NCI-H748 (cell line): ENCODE results near the gene ATP2A2.
"Not testable (repeated sequence)": the region's sequence is repeated elsewhere in the genome, so short reads cannot be mapped to it uniquely, and the experiment has no call there.

ENCODE experiments used
- DNase-seq: peaks from one replicate; lab custom pipeline; 2025; ENCODE audit not compliant: unreplicated experiment; lab: John Stamatoyannopoulos, UW

Gene ATP2A2

DNA sequence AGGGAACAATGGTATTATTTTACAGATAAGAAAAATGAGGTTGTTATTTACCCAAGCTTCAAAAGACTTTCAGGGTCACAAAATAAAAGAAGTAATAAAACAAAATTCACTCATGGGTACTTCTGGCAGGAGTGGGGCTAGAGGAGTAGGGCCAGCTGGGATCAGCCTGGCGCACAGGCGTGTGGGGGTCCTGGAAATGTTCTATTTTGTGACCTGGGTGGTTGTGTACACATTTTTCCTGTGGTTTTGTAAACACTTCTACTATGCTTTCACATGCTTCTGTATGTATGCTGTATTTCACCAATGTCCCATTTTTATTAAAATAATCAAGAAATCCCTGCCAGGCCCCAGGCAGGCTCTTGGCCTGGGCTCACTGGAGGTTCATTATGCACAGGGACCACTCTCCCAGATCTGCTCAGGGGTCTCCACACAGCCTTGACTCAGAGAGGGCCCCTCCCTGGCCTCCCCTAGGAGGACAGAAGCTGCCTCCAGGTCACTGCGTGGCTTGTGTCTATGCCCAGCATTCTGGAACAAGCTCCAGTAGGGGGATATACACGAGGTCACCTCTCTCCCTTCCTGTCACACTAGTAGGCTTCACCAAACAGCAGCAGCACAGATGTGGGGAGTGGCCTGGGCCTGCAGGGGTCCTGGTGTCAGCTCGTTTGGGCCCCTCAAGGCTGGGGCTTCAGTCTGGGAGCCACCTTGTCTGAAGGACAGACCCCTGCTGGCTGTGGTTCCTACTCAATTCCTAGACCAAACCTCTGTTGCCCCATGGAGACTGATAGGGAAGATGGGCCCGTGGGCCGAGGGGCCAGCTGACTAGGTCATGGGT is 84.7 kb downstream of the ATP2A2 start:
- DNase-seq = no peak

GRCh38 chr12:110366321-110367142 is 85.5 kb downstream of the ATP2A2 start:
- DNase-seq = no peak

DNA sequence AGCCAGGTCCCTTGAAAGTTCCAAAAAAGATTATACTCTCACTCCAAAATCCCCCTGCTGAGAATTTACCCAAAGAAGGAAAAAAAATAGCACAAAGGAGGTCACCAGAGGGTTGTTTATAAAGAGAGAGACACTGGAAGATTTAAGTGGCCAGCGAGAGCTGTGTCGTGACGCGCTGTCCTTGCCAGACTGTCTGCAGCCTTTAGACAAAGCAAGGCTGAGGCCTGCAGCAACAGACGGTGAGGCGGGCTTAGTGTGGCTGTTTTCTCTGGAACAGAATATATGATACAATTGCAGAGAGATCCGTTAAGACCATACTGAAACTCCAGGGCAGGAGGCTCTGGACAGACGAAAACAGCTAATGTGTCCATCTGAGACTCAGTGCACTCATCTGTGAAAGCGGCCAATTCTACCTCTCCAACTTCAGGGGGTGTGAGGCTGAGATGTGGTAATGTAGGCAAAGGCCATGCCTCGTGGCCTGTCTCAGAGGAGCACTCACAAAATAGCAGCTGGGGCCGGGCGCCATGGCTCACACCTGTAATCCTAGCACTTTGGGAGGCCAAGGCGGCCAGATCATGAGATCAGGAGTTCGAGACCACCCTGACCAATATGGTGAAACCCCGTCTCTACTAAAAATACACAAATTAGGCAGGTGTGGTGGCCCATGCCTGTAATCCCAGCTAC is 86.3 kb downstream of the ATP2A2 start:
- no peak for DNase-seq

GRCh38 chr12:110369992-110370391 is 88.9 kb downstream of the ATP2A2 start:
- no peak for DNase-seq

- DNase-seq = no peak
Observed at GRCh38 chr12:110370732-110371231, 89.7 kb downstream of the ATP2A2 start.

DNA sequence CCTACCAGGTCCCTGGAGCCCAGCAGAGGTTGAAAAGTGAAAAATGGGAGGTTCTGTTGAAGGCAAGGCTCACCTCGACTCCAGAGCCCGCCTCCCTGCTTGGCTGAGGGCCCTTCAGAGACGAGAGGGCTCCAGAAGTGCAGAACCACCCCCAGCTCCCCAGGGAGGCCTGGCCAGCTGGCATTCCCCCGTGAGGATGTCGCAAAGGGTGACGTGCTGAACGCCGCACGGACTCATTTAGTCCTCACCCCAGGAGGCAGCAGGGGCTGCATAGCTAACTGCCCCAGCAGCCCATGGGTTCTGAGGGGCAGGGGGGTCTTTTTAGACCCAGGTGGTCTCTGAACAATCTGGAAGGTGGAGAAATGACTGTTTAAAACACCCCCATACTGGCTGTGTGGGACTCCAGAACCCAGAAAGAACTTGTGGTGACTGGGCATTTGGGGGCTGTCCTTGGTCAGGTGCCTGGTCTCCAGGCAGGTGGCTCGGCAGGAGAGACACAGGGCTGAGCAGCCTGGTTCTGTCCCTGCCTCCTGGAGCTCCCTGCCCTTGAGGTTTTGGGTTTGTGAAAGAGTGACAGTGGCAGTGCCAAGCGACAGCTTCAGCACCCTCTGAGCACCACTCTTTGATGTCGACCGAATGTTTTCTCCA is 90.5 kb downstream of the ATP2A2 start:
- DNase-seq = no peak

GRCh38 chr12:110372056-110372425 is 91.0 kb downstream of the ATP2A2 start:
- DNase-seq = no peak

- no peak for DNase-seq
Observed at GRCh38 chr12:110373025-110373424, 92.0 kb downstream of the ATP2A2 start.

DNA sequence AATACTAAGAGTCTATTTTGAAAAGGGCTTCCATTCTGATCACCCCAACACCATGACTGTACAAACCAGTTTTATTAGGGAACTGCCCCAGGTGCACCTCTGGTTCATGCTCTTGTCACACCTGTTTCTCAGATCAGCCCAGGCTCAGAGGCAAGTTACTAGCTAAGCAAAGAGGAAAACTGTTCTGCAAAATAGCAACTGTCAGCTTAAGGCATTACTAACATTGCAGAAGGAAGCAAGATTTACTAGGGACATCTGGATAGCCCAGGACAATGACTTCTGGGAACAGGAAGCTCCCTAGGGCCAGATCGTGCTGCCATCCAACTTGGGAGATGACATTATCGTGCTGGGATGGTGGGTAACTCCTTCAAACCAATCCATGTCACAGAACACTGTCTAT is 92.4 kb downstream of the ATP2A2 start:
- DNase-seq = no peak

DNA sequence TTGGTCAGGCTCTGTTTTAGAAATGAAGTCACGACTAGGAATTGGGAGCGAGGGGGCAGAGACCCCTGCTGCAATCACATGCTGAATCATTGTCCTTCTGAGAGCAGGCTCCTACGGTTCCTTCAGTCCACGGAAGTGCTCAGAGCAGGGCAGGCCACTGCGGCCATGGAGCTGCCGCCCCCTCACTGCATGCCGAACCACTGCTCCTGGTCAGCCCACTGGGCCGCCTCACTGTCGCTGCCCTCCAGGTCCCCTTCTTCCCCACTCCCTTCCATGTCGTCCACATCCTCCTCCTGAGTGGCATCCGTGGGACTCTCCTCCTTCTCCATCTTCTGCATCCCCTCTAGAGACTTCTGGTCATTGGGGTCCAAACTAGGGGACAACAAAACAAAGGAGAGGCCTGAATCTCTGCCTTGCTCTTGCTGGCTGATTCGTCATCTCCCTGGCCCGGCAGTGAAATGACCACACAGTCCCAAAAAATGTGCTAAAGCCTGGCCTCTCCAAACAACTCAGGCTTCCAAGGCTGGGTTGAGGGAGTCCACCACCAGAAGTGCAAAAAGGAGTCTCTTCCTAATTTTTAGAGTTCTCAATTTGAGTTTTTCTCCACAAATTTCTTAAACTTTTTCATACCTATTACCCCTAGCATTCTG is 93.0 kb downstream of the ATP2A2 start:
- DNase-seq = no peak

DNA sequence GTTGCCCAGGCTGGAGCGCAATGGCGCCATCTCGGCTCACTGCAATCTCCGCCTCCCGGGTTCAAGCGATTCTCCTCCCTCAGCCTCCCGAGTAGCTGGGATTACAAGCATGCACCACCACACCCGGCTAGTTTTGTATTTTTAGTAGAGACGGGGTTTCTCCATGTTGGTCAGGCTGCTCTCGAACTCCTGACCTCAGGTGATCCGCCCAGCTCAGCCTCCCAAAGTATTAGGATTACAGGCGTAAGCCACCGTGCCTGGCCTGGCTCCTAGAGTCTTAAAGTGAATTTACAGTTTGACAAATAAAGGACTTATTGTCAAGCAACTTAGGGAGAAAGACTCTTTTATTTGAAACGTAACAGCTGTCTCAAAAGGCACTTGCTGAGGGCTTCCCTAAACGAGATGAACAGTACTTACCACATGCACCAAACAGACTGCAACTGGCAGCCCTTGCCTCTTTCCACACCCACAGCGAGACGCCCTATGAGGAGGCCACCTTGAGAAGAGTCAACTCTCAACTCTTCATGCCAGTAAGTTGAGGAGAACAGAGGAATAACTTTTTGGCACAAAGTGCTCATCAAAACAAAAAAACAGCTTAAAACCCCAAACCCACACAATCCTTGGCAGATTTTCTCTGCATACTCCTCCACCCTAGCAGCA is 97.2 kb downstream of the ATP2A2 start:
- not testable (repeated sequence) for DNase-seq

DNA sequence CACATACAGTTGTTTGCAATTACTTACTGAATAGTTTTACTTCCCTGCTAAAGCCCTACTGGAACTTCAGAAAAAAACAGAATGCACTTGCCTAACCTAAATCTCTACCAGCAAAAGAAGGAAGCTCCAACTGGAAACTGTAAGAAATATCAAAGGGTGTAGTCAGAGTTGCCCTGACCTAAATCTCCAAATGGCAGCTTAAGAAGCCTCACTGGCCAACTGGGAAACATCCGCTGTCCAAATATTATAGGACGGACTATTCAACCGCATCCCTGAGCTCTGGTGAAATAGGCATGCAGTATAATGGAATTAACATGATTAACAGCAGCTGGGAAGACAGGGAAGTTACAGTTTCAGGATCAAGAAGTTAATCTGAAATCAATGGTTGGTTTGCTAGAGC is 98.2 kb downstream of the ATP2A2 start:
- DNase-seq = no peak

DNA sequence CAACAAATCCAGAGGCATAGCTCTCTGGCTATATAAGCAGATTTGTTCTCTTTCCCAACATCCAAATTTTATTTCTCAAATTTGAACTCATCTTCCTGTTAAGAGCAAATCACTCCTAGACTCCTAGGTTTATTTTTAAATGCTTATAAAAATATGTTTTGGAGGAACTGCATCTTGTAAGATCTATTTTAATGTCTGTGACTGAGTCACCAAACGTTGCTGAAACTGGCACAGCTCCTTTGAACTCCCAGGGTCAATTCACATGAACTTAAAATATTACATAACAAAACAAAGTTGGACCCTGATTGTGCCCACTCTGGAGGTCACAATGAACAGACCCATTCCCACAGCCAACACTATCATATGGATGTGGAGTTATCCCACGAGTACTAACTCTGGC is 98.6 kb downstream of the ATP2A2 start:
- no peak for DNase-seq

DNA sequence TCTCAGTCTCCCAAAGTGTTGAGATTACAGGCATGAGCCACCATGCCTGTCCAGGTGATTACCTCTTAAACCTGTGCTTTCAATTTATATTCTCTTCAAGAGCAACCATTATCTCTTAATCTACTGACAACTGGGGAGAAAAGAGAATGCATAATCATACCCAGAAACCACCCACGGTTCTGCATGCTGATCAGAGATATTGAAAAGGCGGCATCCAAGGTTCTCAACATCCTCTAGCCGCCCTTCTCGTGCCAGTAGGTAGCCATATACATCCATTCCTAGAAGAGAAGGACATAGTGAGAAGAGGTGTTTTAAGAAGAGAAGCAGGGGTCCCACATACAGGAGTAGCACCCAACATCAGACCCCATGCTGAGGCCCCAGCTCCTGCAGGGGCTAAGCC is 101.6 kb downstream of the ATP2A2 start:
- no peak for DNase-seq
